TTC549 (cell line): ENCODE measurements around the gene DHX8.

ENCODE experiments used
- FAIRE-seq: peaks from 2 replicates; lab custom pipeline; 2012; peaks lifted over from hg19 to GRCh38; lab: Jason Lieb, UNC

Gene DHX8

DNA sequence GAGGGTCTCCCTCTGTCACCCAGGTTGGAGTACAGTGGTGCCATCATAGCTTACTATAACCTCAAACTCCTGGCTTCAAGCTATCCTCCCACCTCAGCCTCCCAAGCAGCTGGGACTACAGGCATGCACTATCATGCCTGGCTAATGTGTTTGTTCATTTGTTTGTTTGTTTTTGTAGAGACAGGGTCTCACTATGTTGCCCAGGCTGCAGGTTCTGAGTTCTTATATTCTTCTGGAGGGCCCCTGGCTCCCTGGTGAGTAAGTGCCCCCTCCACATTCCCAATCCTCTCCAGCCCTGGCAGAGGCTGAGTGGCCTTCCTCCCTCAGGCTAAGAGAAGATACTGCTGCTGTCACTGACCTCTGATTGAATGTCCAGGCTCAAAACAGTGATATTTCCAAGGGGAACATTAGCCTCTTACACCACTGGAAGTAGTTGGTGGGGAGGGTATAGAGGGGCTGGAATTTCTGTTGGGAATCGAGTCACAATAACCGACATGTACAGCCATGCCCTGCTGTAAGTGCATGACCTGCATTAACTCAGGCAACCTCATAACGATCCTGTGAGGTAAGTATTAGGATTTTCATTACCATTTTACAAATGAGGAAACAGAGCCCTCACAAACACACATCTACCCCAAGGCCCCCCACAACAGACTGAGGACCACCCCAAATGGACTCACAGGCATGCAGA, 65.1 kb downstream of the DHX8 start:
- no peak for FAIRE-seq

DNA sequence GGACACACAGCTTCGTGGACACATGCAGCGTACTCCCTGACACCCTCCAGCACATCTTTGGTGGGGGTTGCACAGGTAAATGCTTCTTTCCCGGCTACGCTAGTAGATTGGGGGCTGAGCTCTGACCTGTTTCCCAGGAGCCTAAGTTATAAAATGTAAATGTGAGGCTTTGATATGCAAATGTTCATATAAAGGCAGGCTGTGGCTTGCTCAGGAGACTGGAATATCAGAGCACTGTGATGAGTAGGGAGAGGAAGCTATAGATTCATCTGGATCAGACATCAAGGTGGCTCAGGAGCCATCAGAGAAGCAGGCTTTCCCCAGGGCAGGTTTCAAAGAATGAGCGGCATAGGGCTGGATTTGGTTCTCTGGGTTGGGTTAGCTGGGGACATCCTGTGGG, 65.7 kb downstream of the DHX8 start:
- FAIRE-seq, result no peak

DNA sequence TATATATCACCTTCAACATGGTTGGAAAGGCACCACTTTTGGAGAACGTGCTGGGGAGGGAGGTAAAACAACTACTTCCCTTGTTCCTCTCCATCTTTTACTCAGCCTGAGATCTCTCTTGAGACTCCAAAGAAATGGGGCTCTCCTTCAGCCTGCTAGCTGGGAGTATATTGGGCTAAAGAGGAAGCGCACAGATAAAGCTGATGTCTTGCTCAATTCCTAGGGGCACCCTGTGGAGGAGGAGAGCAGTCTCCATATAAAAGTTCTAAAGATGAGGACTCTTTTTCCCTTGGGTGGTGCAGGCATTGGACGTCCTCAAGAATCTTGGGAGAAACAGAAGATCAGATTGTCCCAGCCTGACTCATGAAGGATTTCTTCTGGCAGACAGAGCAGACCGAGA, 67.0 kb downstream of the DHX8 start:
- no peak for FAIRE-seq

DNA sequence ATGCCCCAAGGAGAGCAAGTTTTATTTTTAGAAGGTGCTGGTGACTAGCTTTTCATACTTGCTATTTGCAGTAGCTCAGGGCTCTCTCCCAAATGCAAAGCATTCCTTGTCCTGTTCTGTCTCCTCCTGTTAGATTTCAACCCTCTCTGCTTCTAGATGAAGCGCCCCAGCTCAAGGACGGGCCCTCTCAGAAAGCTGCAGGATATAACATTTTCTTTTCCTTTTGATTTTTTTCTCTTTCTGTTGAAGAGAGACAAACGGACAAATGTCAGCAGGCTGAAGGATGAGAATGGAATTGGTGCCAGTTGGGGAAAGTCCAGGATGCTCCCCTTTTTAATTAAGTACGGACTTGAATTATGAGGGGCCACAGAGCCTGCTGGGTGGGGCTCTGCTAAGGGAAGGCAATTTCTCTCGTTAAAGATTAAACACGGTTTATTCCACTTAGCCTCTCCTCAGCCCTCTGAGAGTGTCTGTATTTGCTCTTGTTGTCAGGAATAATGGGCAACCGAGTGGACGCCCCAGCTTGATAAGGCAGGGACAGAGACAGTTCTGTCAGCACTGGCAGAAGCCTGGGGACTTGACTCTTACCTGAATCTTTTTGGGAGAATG, 68.6 kb downstream of the DHX8 start:
- FAIRE-seq, result no peak

DNA sequence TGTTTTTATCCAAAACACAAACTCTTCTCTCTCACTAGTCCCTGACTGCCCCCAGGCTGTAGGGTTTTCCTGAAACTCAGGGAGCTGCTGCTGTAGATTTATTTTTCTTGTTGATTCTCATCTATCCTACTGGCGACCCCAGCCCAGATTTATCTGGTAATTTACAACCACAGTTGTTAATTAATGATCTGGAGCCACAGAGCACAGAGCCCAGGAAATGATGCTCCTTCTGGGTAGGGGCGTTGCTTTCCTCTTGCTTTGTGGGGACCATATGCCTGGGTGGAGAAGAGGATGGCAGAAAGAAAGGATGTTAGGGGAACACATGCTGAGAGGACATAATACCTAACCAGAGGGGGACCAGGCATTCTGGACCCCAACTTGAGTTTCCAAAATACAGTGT, 69.8 kb downstream of the DHX8 start:
- FAIRE-seq, result no peak

DNA sequence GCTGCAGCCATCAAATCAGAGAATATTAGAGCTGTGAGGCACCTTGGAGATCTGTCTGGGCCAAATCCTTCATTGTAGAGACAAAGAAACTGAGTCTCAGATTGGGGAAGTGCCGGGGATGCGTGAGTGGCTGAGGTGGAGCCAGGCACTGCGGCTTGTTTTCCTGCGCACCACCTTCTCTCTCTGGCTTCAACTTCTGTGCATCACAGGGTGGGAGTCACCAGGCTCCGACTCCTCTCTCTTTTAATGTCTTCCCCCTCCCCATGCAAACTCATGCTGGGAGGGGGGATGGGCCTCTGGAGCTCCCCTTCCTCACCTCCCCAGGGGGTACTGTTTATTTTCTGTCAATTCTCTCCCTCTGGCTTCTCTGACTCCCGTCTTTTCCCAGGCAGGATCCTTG, 71.1 kb downstream of the DHX8 start:
- no peak for FAIRE-seq

DNA sequence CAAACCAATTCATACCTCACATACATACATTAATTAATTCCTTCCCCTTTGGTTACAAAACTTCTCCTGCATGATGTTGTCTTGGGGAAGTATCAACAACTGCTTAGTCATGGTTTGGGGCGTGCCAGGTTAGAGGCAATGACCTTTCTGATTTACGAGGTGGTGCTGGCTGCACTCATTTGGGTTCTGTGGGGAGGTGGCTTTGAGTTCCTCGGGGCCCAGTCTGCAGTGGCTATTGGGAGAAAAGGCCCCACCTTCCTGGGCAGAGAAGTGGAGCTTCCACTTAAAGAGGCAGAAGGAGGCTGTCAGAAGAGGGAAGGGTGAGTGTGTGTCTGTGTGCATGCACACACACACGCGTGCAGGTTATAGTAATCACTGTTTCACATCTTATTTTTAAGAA, 72.5 kb downstream of the DHX8 start:
- FAIRE-seq, result no peak

DNA sequence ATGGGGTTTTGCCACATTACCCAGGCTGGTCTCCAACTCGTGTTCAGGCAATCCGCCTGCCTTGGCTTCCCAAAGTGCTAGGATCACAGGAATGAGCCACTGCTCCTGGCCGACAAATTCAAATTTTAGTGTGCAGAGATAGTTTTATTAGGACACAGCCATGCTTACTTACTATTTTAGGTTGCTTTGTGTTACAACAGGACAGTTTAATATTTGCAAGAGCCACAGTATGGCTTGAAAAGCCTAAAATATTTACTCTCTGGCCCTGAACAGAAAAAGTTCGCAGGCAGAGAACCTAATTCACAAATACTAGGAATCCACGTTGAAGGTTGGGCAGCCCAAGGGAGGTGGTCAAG, 75.0 kb downstream of the DHX8 start:
- no peak for FAIRE-seq

DNA sequence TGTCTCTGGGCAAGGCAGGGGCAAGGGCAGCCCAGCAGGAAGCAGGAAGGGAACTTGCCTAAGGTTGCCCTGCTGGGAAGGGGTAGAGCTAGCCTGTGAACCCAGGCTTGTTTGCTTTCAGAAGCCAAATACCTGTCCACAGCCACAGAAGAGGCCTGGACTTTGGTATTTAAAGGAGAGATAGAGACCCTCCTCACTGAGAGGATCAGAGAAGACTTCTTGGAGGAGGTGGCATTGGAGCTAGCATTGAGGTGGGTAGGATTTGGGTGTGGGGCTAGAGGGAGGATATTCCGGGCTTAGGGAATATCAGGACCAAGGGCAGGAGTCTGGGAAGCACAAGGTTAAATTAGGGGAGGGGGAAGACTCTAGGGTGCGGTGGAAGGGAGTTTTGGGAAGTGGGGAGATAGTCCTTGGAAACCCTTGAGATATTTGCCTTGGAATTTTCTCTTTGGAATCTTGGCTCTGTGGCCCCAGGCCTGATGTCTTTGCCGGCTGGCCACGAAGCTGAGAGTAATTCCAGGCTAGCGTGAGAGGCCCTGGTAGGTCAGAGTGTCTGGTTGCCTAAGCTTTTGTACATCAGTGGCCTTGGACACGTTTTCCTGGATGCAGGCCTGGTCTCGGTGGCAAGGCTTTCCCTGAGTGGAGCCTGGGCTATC, 75.5 kb downstream of the DHX8 start:
- FAIRE-seq, result no peak

DNA sequence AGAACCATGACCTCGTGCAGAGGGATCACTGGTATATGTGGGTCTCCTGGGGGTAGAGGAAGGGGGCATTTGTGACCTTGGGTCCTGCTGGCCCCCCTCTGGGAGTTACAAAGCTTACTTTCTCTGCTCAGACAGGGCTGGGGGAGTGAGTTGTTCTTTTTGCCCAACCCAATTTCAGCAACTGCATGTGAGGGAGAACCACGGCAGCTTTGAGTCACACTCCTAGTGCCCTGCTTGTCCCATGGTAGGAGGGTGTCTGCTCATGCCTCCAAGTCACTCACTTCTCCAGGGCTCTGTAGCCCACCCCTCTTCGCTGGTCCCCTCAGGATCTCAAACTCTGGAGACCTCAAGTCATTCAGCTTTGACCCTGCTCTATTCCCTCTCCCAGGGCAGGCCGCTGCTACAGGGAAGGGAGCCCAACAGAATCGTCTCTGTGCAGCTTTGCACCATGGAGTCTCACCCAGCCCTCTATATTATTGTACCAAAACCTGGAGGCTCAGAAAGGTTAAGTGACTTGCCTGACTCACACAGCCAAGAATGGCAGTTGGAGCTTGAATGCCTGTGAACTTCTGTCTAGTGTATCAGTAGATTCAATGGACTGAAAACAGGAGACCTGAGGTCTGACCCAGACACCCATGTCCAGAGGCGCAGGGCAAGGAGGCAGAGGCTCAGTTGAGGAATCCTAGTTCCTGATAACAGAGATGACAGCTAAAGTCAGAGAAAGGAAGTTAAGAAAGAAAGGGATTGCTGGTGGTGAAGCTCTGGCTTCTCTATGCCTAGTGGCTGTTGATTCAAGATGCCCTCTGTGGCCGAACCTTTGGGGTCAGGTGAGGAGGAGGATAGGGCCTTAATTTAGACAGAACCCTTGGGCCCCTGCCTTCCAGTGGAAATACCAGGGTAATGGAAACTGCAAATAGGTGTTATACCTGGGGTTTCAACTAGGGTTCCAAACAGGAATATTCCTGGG, 77.0 kb downstream of the DHX8 start:
- no peak for FAIRE-seq

DNA sequence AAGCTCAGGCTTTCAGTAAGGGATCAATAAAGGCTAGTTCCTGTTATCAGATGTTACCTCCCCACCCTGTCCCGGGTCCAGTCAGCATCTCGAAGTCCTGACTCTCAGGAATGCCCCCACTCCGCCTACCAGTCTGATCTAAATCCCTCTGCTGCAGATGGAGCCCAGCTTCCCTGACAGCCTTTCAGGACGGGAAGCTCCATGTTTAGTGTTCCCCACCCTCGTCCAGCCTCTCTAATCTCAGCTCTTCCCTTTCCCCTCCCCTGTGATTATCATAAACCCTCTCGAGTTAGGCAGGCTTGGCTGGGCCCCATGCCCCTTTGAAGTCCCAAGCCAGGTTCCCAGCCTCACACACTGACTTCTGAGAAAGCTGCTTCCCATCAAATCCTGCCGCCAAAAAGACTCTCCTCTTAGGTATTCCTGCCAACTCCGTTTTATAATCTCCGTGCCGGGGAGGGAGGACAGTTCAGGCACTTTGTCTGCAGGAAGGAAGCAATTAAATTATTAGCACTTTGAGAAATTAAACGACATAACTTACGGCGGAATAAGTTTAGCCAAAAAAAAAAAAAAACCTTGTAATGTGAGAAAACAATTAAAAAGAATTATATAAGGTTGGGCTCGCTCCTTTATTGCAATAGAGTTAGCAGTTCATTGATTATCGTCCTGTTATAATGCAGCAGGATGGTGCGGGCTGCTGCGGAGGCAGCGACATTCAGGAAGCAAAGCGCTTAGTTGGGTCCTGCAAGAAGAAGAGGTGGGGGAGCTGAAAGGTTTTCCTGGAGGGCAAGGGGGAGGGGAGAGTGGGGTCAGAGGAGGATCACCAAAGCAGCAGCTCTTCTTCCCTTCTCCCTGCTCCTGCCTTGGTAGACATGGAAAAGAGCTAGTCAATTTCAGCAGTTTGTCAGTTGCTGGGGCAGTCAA, 79.2 kb downstream of the DHX8 start:
- FAIRE-seq, result no peak

DNA sequence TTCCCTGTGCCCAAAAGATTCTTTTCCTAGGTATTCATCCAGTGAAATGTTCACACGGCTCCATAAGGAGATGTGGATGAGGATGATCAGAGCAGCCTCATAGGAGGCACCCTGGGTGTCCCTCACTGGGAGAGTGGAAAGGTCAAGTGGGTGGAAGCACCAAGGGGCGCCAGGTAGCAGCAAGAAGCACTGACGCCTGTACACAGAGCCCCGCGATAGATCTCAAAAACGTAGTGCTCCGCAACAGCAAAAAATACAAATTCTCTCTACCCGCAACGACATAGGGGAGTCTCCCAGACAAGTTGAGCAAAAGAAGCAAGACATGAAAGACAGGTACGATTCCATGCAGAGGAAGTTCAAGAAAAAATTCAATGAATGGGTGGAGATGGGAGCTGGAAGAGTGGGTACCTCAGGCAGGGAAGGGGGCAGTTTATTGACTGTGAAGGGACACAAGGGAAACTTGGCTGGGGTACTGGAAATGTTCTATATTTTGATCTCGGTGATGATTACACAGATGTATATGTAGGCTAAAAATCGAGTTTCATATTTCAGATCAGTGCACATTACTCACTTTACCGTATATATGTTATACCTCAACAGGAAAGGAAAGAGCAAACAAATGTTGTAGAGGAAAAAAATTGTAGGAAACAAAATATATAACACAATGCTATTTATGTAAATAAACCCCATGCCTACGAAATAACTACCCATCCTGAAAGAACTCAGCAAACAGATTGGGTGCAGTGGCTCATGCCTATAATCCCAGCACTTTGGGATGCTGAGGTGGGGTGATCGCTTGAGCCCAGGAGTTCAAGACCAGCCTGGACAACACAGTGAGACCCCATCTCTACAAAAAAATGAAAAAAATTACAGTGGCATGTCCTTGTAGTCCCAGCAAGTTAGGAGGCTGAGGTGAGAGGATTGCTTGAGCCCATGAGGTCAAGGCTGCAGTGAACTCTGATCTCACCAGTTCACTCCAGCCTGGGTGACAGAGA, 80.1 kb downstream of the DHX8 start:
- FAIRE-seq, result no peak

DNA sequence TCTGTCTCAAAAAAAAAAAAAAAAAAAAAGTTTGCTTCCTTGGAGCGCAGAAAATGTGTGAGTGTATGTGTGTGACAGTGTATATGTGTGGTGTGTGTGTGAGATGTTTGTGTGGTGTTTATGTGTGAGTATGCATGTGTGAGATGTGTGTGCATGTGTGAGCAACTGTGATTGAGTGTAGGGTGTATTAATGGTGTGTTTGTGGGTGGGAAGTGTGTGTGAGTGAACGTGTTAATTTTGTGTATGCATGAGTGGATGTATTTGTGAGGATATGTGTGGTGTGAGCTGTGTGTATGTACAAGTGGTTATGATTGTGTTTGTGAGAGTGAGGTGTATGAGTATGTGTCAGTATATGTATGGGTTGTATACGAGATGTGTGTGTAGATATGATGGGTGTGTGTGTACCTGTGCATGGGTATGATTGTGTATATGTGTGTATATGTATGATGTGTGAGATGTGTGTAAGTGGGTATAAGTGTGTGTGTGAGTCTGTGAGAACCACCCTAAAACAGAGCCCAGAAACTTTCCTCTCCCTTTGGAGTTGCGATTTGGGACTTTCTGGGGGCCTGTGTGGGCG, 84.8 kb downstream of the DHX8 start:
- FAIRE-seq, result no peak

DNA sequence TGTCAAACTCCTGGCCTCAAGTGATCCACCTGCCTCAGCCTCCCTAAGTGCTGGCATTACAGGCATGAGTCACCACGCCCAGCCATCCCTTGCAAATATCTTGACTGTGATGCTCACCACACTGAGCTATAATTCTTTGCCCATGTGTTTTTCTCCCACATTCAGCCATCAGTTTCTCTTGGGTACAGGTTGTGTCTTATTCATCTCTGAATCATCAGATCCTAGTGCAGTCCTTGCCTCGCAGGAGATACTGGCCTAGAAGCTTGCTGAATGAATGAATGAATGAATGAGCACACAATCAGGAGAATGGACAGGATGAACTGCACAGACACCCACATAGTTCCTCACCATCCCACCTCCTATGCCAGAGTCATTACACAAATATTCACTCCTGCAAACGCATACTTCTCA, 86.7 kb downstream of the DHX8 start:
- FAIRE-seq, result no peak

DNA sequence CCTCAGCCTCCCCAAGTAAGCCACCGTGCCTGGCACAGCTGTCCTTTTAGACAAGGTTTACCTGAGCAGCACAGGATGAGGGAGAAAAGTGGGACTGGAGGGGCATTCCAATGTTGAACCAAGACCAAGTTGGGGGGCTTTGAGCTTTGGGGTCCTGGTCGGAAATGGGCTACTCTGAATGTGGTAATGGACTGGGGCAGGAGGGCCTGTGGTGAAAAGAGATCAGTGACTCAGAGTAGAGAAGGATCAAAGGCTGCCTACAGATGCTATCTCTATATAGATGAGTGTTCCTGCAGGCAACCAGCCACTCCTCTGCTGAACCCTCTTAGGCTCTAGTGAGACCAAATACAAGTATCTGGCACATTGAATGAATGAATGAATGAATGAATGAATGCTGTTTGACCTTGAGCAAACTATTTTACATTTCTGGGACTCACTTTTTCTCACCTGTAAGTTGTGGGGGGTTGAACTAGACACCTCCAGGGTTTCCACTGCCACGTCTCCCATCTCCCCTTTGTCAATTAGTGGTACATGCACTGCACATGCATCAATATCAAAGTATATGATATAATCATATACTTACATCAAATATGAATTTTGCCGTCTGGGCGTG, 88.7 kb downstream of the DHX8 start:
- no peak for FAIRE-seq

DNA sequence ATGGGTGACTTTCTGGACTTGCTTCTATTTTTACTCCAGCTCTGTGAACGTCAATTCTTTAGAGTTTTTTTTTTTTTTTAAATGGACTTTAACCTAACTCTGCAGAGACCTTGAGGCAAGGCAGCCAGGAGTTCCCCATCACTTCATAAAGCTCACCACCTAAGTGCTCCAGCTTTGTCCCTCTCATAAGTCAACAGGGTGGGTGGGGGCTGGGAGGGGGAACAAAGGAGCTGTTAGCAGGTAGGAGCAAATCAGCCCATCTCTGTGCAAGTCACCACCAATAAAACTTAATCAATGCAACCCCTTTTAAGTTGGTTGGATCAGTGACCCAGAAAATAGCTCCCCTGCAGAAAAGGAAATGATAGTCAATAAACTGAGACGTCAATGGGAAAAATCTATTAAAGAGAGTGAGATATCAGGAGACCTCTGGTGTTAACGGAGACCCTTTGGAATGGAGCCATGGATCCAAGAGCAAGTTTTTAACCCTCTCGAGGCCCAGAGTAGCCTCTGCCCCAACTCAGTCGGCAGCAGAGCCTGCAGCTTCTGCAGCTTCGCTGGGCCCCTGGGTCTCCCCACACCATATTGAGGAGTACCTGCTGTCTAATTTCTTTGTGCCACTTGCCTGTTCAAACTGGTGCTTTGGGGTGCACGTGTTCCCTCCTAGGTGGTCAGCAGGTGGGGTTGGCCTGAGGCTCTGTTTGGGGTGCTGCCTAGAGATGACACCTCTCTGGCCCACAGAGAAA, 90.0 kb downstream of the DHX8 start:
- FAIRE-seq, result no peak

DNA sequence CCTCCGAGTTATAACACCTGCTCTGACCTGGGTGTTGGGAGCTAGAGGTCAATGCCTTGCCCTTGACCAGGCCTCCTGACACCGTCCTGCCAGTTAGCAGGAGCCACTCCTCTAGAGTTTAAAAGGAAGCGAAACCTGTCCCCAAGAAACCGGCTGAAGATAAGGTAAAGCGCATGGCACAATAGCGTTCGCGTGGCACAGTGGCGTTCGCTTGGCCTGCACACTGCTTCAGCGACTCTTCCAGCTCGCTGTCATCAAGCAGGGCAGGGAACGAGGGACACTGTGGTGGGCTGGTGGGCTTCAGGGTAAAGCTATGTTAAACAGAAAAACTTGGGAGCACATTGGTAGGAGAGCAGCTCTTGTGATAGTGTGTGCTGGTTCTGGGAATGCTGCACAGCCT, 90.6 kb downstream of the DHX8 start:
- no peak for FAIRE-seq

DNA sequence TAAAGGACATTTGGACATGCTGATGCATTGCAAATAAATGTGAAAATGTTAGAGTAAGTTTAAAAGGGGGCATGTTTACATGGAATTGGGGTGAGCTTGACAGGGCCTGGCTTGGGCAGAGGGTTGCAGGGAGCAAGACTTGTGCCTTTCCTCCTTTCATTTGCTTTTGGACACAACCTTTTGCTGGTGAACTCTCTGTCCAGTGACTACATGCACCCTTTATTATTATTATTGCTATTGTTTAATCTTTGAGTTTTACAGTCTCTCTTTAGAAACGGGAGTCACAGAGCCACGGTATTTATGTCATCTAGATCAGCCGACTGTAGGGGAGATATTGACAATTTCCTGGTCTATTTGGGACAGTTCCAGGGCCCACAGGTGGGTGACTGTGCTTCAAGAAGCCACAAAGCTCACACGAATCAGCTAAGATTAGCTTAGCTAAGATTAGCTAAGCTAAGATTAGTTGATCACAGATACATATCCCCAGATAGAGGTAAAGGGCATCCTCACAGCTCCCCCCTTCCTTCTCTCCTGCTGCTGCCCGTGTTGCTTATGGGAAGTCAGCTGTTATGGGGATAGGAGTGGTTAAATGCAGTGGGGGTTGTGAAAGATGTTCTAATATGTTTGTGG, 91.2 kb downstream of the DHX8 start:
- no peak for FAIRE-seq
